HepG2 (cell line): ENCODE results near the gene ALOX5. TPM values are rescaled to one million over a fixed set of nuclear protein-coding genes. Genes with fewer than 3 reads are reported as not detected.

Experiments
- ATRX ChIP-seq: sonication (generic); formaldehyde crosslinking; IDR thresholded peaks from 2 replicates; pipeline ENCODE4 v1.4.0; 2020; ENCODE audit warnings: missing genetic modification reagents, borderline replicate concordance
- BRF2 ChIP-seq: sonication (generic); formaldehyde crosslinking; IDR thresholded peaks from 2 replicates; pipeline ENCODE4 v1.8.1; 2022; ENCODE audit warnings: mild to moderate bottlenecking, missing genetic modification reagents
- CBFB ChIP-seq: sonication (generic); formaldehyde crosslinking; IDR thresholded peaks from 2 replicates; pipeline ENCODE4 v1.4.0; 2020; ENCODE audit warnings: missing genetic modification reagents
- DMAP1 ChIP-seq: IDR thresholded peaks from 2 replicates; pipeline ENCODE4 v1.6.1; 2016
- ELF3 ChIP-seq: IDR thresholded peaks from 2 replicates; pipeline ENCODE4 v1.6.1; 2016; ENCODE audit warnings: missing genetic modification reagents, missing compliant biosample characterization
- HIVEP1 ChIP-seq: sonication (generic); formaldehyde crosslinking; IDR thresholded peaks from 2 replicates; pipeline ENCODE4 v1.4.0; 2020; ENCODE audit warnings: mild to moderate bottlenecking, missing genetic modification reagents
- ISL2 ChIP-seq: sonication (generic); formaldehyde crosslinking; IDR thresholded peaks from 2 replicates; pipeline ENCODE4 v1.5.0; 2020; ENCODE audit warnings: missing genetic modification reagents
- KDM3A ChIP-seq: IDR thresholded peaks from 2 replicates; pipeline ENCODE4 v1.6.1; 2018; ENCODE audit warnings: low read depth, missing compliant biosample characterization
- MAZ ChIP-seq, 2 experiments: sonication (generic) in 1 of 2; formaldehyde crosslinking in 1 of 2; IDR thresholded peaks; 2 replicates each; pipeline versions ENCODE4 v1.5.0 to v1.6.1; 2012 to 2020; ENCODE audit warnings: low read depth in 2 of 2, mild to moderate bottlenecking in 2 of 2, borderline replicate concordance in 1 of 2, improper control_type of control experiment in 1 of 2, low read length in 1 of 2, missing genetic modification reagents in 1 of 2, moderate library complexity in 1 of 2
- NBN ChIP-seq: fragments of 450-650 bp; conservative IDR thresholded peaks from 2 replicates; pipeline ENCODE4 v1.6.1; 2017
- NCOA2 ChIP-seq: sonication (generic); formaldehyde crosslinking; IDR thresholded peaks from 2 replicates; pipeline ENCODE4 v1.8.0; 2022; ENCODE audit warnings: inconsistent platforms
- NR2F6 ChIP-seq, 2 experiments: IDR thresholded peaks; 2 replicates each; pipeline ENCODE4 v1.6.1; 2016; ENCODE audit warnings: antibody characterized with exemption in 1 of 2, mild to moderate bottlenecking in 1 of 2
- PHF21A ChIP-seq: sonication (generic); formaldehyde crosslinking; IDR thresholded peaks from 2 replicates; pipeline ENCODE4 v1.5.0; 2020; ENCODE audit warnings: mild to moderate bottlenecking, missing genetic modification reagents
- SMARCC2 ChIP-seq: fragments of 450-650 bp; IDR thresholded peaks from 2 replicates; pipeline ENCODE4 v1.6.1; 2017; ENCODE audit warnings: antibody characterized with exemption, mild to moderate bottlenecking
- TCF7 ChIP-seq: sonication (generic); IDR thresholded peaks from 2 replicates; pipeline ENCODE4 v1.6.1; 2016; ENCODE audit warnings: antibody characterized with exemption, low read depth
- U2AF2 ChIP-seq: fragments of 200-400 bp; formaldehyde crosslinking; IDR thresholded peaks from 2 replicates; pipeline ENCODE4 v1.6.1; 2017; ENCODE audit warnings: low read depth, mild to moderate bottlenecking, low read length
- ZFYVE20 ChIP-seq: sonication (generic); formaldehyde crosslinking; IDR thresholded peaks from 2 replicates; pipeline ENCODE4 v1.8.0; 2023; ENCODE audit warnings: low read depth, mild to moderate bottlenecking, moderate library complexity, missing genetic modification reagents, borderline replicate concordance
- ZKSCAN8 ChIP-seq: IDR thresholded peaks from 2 replicates; pipeline ENCODE4 v1.6.1; 2016; ENCODE audit warnings: borderline replicate concordance, missing genetic modification reagents, missing compliant biosample characterization
- ZNF256 ChIP-seq: sonication (generic); formaldehyde crosslinking; conservative IDR thresholded peaks from 2 replicates; pipeline ENCODE4 v1.4.0; 2020; ENCODE audit warnings: missing genetic modification reagents
- ZNF558 ChIP-seq: sonication (generic); formaldehyde crosslinking; IDR thresholded peaks from 2 replicates; pipeline ENCODE4 v1.9.0; 2022; ENCODE audit warnings: mild to moderate bottlenecking, missing genetic modification reagents, borderline replicate concordance
- ZNF614 ChIP-seq: IDR thresholded peaks from 2 replicates; pipeline ENCODE4 v1.6.1; 2018; ENCODE audit warnings: missing biosample characterization, missing genetic modification reagents, inconsistent platforms, borderline replicate concordance
- ZNF615 ChIP-seq: sonication (generic); formaldehyde crosslinking; IDR thresholded peaks from 2 replicates; pipeline ENCODE4 v1.5.0; 2020; ENCODE audit warnings: mild to moderate bottlenecking, missing genetic modification reagents, borderline replicate concordance
- ZNF788 ChIP-seq: sonication (generic); formaldehyde crosslinking; IDR thresholded peaks from 2 replicates; pipeline ENCODE4 v1.5.0; 2020; ENCODE audit warnings: mild to moderate bottlenecking, missing genetic modification reagents, borderline replicate concordance
- polyA plus RNA-seq, 8 experiments: library from polyadenylated mRNA; depleted of rRNA in 3 of 8; stranded (reverse) in 7 of 8; unstranded in 1 of 8; fragments of >200 nt; fragmentation: Illumina TruSeq in 4 of 8; extraction: Trizol in 4 of 8; gene quantifications; 2 replicates each; pipeline versions ENCODE4 v1.2.1 to v1.2.3, GENCODE V29; 2011 to 2016; ENCODE audit warnings: low read depth in 4 of 8, missing spikeins in 1 of 8, mixed read lengths in 1 of 8; ENCODE audit not compliant: insufficient read depth in 1 of 8
- total RNA-seq, 5 experiments: library from RNA; depleted of rRNA; stranded (reverse); fragments of >200 nt; fragmentation: Illumina TruSeq; extraction: Trizol; gene quantifications; 2 replicates each; pipeline ENCODE4 v1.2.3, GENCODE V29; 2016; ENCODE audit warnings: low read depth in 1 of 5
- TF ChIP-seq, protein P1 (sequence below): sonication (generic); formaldehyde crosslinking; IDR thresholded peaks from 2 replicates; pipeline ENCODE4 v1.4.0; 2020; ENCODE audit warnings: missing genetic modification reagents, mild to moderate bottlenecking, borderline replicate concordance
- TF ChIP-seq, protein P2 (sequence below): IDR thresholded peaks from 2 replicates; pipeline ENCODE4 v1.6.1; 2016; ENCODE audit warnings: low read depth

The ALOX5 gene
- total and polyA plus RNA-seq, 2 of the 13 experiments (the other 11 are each of a cell fraction or from before 2014, with no cell fraction given): 0.04 TPM; not detected in 1

DNA sequence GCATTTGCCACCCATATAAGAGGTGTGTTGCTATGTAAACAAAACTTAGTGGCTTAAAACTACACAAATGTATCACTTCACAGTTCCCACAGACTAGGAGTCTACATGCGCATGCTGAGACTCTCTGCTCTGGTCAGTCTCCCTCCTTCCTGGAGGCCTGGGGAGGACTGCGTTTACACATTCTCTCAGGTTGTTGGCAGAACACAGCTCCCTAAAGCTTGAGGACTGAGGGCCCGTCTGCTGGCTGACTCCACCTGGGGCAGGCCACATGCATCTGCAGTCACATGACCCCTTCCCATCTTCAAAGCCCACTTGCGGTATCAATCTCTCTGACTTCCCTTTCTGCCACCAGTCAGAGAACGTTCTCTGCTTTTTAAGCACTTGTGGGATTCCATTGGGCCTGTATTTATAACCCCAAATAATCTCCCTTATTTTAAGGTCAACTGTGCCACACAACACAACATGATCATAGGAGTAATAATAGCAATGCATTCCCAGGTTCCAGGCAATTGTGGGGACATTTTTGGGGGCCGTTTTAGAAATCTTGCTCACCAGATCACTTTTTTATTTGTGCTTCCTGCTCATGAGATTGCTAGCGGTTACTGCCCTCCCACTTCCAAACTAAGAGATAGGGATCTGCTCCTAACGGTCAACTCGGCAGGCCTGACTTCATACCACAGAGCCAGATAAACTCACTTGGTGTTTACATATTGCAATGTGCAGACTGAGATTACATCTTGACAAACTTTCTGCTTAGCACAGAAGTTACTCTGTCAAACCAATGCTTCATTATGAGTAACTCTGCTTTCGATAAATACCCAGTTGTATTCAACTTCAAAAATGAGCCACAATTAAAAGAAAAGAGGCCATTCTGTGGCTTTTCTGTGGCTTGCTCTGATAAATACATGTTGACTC lies 96.3 kb downstream of the ALOX5 start (continued):
- TF ChIP-seq ZNF615 (CRISPR knock-in tag) (0 out of 2 replicates have a peak, but pooled peaks have one; percentile 67), NCOA2 (peak; percentile 55), NBN (no peak), ISL2 (CRISPR knock-in tag) (0 out of 2 replicates have a peak, but pooled peaks have one; percentile 22), SMARCC2 (peak; percentile 75; the same call in 1 of the 2 replicates), KDM3A (no peak), DMAP1 (peak; percentile 32; the same call in 1 of the 2 replicates), ZNF614 (CRISPR knock-in tag) (0 out of 2 replicates have a peak, but pooled peaks have one; percentile 26), TCF7 (0 out of 2 replicates have a peak, but pooled peaks have one; percentile 33), ZFYVE20 (no peak), CBFB (CRISPR knock-in tag) (0 out of 2 replicates have a peak, but pooled peaks have one; percentile 22), PHF21A (CRISPR knock-in tag) (0 out of 2 replicates have a peak, but pooled peaks have one; percentile 39), ZNF256 (CRISPR knock-in tag) (no peak), ZNF788 (CRISPR knock-in tag) (no peak), ZNF558 (CRISPR knock-in tag) (no peak), U2AF2 (no peak), NR2F6 (IDR thresholded peaks at IDR 0.05) (no peak), NR2F6 (CRISPR knock-in tag; IDR thresholded peaks at IDR 0.05) (0 out of 2 replicates have a peak, but pooled peaks have one; percentile 27), ELF3 (CRISPR knock-in tag) (peak; percentile 70), ATRX (CRISPR knock-in tag) (no peak), HIVEP1 (CRISPR knock-in tag) (no peak), MAZ (IDR thresholded peaks at IDR 0.05; ENCODE audit: borderline replicate concordance, low read depth, low read length) (0 out of 2 replicates have a peak, but pooled peaks have one; percentile 27), MAZ (CRISPR knock-in tag; IDR thresholded peaks at IDR 0.05; ENCODE audit: low read depth) (no peak), BRF2 (CRISPR knock-in tag) (no peak), ZKSCAN8 (CRISPR knock-in tag) (peak; percentile 53; the same call in 1 of the 2 replicates)
- TF ChIP-seq, protein P1, sequence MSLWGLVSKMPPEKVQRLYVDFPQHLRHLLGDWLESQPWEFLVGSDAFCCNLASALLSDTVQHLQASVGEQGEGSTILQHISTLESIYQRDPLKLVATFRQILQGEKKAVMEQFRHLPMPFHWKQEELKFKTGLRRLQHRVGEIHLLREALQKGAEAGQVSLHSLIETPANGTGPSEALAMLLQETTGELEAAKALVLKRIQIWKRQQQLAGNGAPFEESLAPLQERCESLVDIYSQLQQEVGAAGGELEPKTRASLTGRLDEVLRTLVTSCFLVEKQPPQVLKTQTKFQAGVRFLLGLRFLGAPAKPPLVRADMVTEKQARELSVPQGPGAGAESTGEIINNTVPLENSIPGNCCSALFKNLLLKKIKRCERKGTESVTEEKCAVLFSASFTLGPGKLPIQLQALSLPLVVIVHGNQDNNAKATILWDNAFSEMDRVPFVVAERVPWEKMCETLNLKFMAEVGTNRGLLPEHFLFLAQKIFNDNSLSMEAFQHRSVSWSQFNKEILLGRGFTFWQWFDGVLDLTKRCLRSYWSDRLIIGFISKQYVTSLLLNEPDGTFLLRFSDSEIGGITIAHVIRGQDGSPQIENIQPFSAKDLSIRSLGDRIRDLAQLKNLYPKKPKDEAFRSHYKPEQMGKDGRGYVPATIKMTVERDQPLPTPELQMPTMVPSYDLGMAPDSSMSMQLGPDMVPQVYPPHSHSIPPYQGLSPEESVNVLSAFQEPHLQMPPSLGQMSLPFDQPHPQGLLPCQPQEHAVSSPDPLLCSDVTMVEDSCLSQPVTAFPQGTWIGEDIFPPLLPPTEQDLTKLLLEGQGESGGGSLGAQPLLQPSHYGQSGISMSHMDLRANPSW (CRISPR knock-in tag): peak; percentile 53; the same call in 1 of the 2 replicates
- TF ChIP-seq, protein P2, sequence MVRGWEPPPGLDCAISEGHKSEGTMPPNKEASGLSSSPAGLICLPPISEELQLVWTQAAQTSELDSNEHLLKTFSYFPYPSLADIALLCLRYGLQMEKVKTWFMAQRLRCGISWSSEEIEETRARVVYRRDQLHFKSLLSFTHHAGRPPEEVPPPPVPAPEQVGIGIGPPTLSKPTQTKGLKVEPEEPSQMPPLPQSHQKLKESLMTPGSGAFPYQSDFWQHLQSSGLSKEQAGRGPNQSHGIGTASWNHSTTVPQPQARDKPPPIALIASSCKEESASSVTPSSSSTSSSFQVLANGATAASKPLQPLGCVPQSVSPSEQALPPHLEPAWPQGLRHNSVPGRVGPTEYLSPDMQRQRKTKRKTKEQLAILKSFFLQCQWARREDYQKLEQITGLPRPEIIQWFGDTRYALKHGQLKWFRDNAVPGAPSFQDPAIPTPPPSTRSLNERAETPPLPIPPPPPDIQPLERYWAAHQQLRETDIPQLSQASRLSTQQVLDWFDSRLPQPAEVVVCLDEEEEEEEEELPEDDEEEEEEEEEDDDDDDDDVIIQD (CRISPR knock-in tag): peak; percentile 84
